ENCODE results near the gene RASSF3.
"Not testable (repeated sequence)": the region's sequence is repeated elsewhere in the genome, so short reads cannot be mapped to it uniquely, and the experiment has no call there.

Gene RASSF3

GRCh38 chr12:64672925-64673409, 62.7 kb downstream of the RASSF3 start:
- DNase-seq: no peak

- no peak for DNase-seq
Measured at GRCh38 chr12:64673490-64674169, 63.3 kb downstream of the RASSF3 start.

- no peak for DNase-seq
Measured at GRCh38 chr12:64674367-64674922, 64.2 kb downstream of the RASSF3 start.

GRCh38 chr12:64675795-64676194, 65.5 kb downstream of the RASSF3 start:
- no peak for DNase-seq

GRCh38 chr12:64678248-64678647, 68.0 kb downstream of the RASSF3 start:
- no peak for DNase-seq

- no peak for DNase-seq
Measured at GRCh38 chr12:64678835-64679234, 68.5 kb downstream of the RASSF3 start.

GRCh38 chr12:64679487-64680001, 69.2 kb downstream of the RASSF3 start:
- DNase-seq: no peak

- no peak for DNase-seq
Measured at GRCh38 chr12:64680235-64680634, 69.9 kb downstream of the RASSF3 start.

GRCh38 chr12:64681200-64682052, 71.1 kb downstream of the RASSF3 start:
- DNase-seq: no peak

- no peak for DNase-seq
Measured at GRCh38 chr12:64682572-64683277, 72.4 kb downstream of the RASSF3 start.

- no peak for DNase-seq
Measured at GRCh38 chr12:64683816-64684543, 73.7 kb downstream of the RASSF3 start.

GRCh38 chr12:64685050-64685449, 74.8 kb downstream of the RASSF3 start:
- DNase-seq: no peak

GRCh38 chr12:64685605-64686004, 75.3 kb downstream of the RASSF3 start:
- no peak for DNase-seq

GRCh38 chr12:64687816-64688215, 77.5 kb downstream of the RASSF3 start:
- DNase-seq: no peak

GRCh38 chr12:64688219-64688618, 77.9 kb downstream of the RASSF3 start:
- DNase-seq: no peak

GRCh38 chr12:64688715-64689114, 78.4 kb downstream of the RASSF3 start:
- DNase-seq: no peak

GRCh38 chr12:64690236-64690635, 79.9 kb downstream of the RASSF3 start:
- DNase-seq: not testable (repeated sequence)

GRCh38 chr12:64691227-64691794, 81.0 kb downstream of the RASSF3 start:
- no peak for DNase-seq

- DNase-seq: no peak
Measured at GRCh38 chr12:64691795-64692583, 81.7 kb downstream of the RASSF3 start.

- no peak for DNase-seq
Measured at GRCh38 chr12:64694130-64695040, 84.1 kb downstream of the RASSF3 start.

Measured in KG1 (cell line).